Hepatocyte (in vitro differentiated cells): ENCODE data around the gene CLSTN1. TPM values are rescaled to one million over a fixed set of nuclear protein-coding genes. Genes with fewer than 3 reads are reported as not detected.
A peak's percentile ranks its signal among the peaks of the same experiment; 100 is the strongest.

Experiments
- DNase-seq: peaks from one replicate; pipeline ENCODE4 v3.0.0-alpha.2; 2016; ENCODE audit warnings: low spot score
- H2AFZ ChIP-seq: fragments of 200-600 bp; sonication (generic); 2 replicates; pipeline ENCODE4 v1.6.0; 2016; ENCODE audit warnings: antibody characterized with exemption, mild to moderate bottlenecking
- H3K27ac ChIP-seq: fragments of 200-600 bp; sonication (generic); 2 replicates; pipeline ENCODE4 v1.5.1; 2016; ENCODE audit warnings: mild to moderate bottlenecking
- H3K27me3 ChIP-seq: fragments of 200-600 bp; sonication (generic); 2 replicates; pipeline ENCODE4 v1.6.1; 2016
- H3K36me3 ChIP-seq: fragments of 200-600 bp; sonication (generic); replicated peaks from 2 replicates; pipeline ENCODE4 v1.5.1; 2016; ENCODE audit warnings: low read depth; ENCODE audit not compliant: insufficient read depth
- H3K4me1 ChIP-seq: fragments of 200-600 bp; sonication (generic); 2 replicates; pipeline ENCODE4 v1.5.1; 2016; ENCODE audit warnings: mild to moderate bottlenecking, moderate library complexity; ENCODE audit not compliant: insufficient read depth
- H3K4me2 ChIP-seq: fragments of 200-600 bp; sonication (generic); 2 replicates; pipeline ENCODE4 v1.6.0; 2016
- H3K4me3 ChIP-seq: fragments of 200-600 bp; sonication (generic); 2 replicates; pipeline ENCODE4 v1.5.1; 2016; ENCODE audit warnings: mild to moderate bottlenecking
- H3K79me2 ChIP-seq: fragments of 200-600 bp; sonication (generic); 2 replicates; pipeline ENCODE4 v1.6.0; 2017; ENCODE audit warnings: mild to moderate bottlenecking
- H3K9me2 ChIP-seq: fragments of 200-600 bp; sonication (generic); replicated peaks from 2 replicates; pipeline ENCODE4 v1.6.0; 2017; ENCODE audit warnings: mild to moderate bottlenecking; ENCODE audit not compliant: insufficient read depth
- H3K9me3 ChIP-seq: fragments of 200-600 bp; sonication (generic); 2 replicates; pipeline ENCODE4 v1.5.1; 2016; ENCODE audit warnings: low read depth, mild to moderate bottlenecking
- H4K20me1 ChIP-seq: fragments of 200-600 bp; sonication (generic); 2 replicates; pipeline ENCODE4 v1.6.0; 2016; ENCODE audit warnings: mild to moderate bottlenecking; ENCODE audit not compliant: insufficient read depth, poor library complexity, severe bottlenecking
- EZH2 ChIP-seq: fragments of 200-600 bp; sonication (generic); IDR thresholded peaks from 2 replicates; pipeline ENCODE4 v1.6.1; 2016; ENCODE audit warnings: antibody characterized with exemption, mild to moderate bottlenecking, borderline replicate concordance
- EZH2phosphoT487 ChIP-seq: fragments of 200-600 bp; sonication (generic); IDR thresholded peaks from one replicate; pipeline ENCODE4 v1.6.1; 2018; ENCODE audit warnings: antibody characterized with exemption, mild to moderate bottlenecking, low read depth, moderate library complexity; ENCODE audit not compliant: unreplicated experiment, severe bottlenecking
- WGBS: methylation state at CpG from one replicate; pipeline ENCODE4 v1.1.6; 2016; ENCODE audit warnings: low lambda C conversion rate; ENCODE audit errors: missing lambda C conversion rate; 5-methylcytosine and 5-hydroxymethylcytosine counted together
- polyA plus RNA-seq: library from polyadenylated mRNA; unstranded; fragments of >200 nt; fragmentation: Nextera tagmentation; extraction: Ambion mirVana; gene quantifications from 2 replicates; pipeline ENCODE4 v1.2.1, GENCODE V29; 2016
- total RNA-seq: library from RNA; depleted of rRNA; stranded (reverse); fragments of >200 nt; gene quantifications from 2 replicates; pipeline ENCODE4 v1.2.3, GENCODE V29; 2014
- TF ChIP-seq, protein P1 (sequence below): fragments of 200-600 bp; sonication (generic); IDR thresholded peaks from 2 replicates; pipeline ENCODE4 v1.5.1; 2016; ENCODE audit warnings: antibody characterized with exemption, mild to moderate bottlenecking; ENCODE audit not compliant: poor library complexity

Gene CLSTN1
- total and polyA plus RNA-seq, 2 experiments from 2014 or later: 47.7 to 74.2 TPM

DNA sequence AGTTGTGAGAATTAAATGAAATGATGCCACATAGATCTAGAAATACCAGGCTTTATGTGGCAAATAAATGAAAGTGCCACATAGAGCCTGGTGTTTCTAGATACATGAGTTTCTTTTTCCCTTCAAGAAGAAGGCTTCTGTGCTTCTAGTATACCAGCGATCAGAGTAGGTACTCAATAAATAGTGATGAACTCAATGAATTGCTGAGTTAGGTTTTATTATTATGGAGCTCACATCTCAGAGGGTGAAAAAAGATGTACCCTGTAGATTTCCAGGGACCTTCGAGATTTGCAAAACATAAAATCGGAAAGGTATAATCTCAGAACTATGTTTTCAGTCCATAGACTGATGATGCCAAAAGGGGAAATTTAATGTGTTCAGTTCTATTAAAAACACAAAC lies 2.3 kb upstream of the CLSTN1 start:
- Histone ChIP-seq H3K27ac (peak overlapping the region; percentile 64), H3K9me2 (no peaks in the 10 kb centered on the region), H4K20me1 (peaks cover 15% of the 10 kb centered on the region), H3K9me3 (no peaks in the 10 kb centered on the region), H3K27me3 (no peaks in the 10 kb centered on the region), H3K79me2 (peaks cover 21% of the 10 kb centered on the region), H3K4me1 (peaks cover 8% of the 10 kb centered on the region), H2AFZ (no peak overlapping the region), H3K36me3 (no peaks in the 10 kb centered on the region), H3K4me3 (no peak overlapping the region), H3K4me2 (peak overlapping the region; percentile 99)
- no peak for DNase-seq
- WGBS: 99% methylated on average over 3 of the region's 3 CpGs
- TF ChIP-seq EZH2 (no peak), EZH2phosphoT487 (no peak)
- TF ChIP-seq, protein P1, sequence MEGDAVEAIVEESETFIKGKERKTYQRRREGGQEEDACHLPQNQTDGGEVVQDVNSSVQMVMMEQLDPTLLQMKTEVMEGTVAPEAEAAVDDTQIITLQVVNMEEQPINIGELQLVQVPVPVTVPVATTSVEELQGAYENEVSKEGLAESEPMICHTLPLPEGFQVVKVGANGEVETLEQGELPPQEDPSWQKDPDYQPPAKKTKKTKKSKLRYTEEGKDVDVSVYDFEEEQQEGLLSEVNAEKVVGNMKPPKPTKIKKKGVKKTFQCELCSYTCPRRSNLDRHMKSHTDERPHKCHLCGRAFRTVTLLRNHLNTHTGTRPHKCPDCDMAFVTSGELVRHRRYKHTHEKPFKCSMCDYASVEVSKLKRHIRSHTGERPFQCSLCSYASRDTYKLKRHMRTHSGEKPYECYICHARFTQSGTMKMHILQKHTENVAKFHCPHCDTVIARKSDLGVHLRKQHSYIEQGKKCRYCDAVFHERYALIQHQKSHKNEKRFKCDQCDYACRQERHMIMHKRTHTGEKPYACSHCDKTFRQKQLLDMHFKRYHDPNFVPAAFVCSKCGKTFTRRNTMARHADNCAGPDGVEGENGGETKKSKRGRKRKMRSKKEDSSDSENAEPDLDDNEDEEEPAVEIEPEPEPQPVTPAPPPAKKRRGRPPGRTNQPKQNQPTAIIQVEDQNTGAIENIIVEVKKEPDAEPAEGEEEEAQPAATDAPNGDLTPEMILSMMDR: no peak

DNA sequence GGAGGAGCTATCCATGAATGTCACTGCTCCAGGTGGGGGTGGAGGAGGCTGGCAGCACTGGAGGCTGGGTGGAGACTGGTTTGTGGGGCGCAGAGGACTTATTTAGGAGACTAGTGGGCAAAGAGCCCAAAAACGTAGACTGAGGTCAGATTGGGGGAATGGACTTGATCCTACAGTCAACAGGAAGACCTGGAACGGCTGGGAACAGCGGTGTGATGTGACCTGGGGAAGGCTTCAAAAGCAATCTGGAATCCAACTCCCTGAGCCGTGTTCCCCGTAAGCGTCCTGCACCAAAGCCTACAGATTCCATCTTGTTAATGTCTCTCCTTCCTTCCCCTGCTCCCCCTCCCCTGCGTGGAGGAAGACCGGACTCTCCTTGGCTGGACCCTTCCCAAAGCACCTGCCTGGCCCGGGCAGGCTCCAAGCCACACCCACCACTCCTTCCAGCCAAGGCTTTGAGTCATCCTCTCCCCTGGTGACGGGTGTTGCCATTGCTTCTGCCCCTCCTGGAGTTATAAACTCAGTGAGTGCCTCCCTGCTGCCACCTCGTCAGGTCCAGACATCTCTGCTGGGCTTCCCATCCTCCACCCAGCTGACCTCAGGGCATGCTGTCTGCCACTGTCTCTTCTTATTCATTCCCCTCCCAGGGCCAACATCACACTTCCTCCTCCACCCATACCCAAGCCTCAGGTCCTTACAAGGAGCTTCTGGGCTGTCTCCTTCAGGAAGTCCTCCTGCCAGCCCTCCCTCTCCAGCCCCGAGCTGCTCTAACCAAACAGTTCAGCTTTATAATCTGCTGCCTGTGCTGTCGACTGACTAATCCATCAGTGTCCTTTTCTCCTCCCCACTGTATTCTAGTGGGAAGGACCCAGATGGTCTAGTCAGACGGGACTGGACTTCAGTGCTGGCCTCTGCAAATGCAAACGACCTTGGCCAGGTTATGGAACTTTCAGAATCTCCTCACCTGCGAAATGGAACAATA lies 1.6 kb upstream of the CLSTN1 start:
- H2AFZ ChIP-seq: peak overlapping the region; percentile 97
- no peak overlapping the region for H3K4me3 ChIP-seq
- H3K27me3 ChIP-seq: no peaks in the 10 kb centered on the region
- 15% methylated on average over 17 of the region's 17 CpGs for WGBS
- H4K20me1 ChIP-seq: peaks cover 16% of the 10 kb centered on the region
- H3K27ac ChIP-seq: peak overlapping the region; percentile 64
- H3K4me2 ChIP-seq: peak overlapping the region; percentile 99
- no peaks in the 10 kb centered on the region for H3K9me2 ChIP-seq
- H3K36me3 ChIP-seq: no peaks in the 10 kb centered on the region
- no peaks in the 10 kb centered on the region for H3K9me3 ChIP-seq
- DNase-seq: peak; percentile 84
- H3K4me1 ChIP-seq: peaks cover 8% of the 10 kb centered on the region
- H3K79me2 ChIP-seq: peaks cover 28% of the 10 kb centered on the region
- TF ChIP-seq EZH2phosphoT487: no peak
- TF ChIP-seq, protein P1: no peak
- no peak for TF ChIP-seq EZH2

GRCh38 chr1:9824702-9825089 lies 931 bp upstream of the CLSTN1 start:
- peaks cover 35% of the 10 kb centered on the region for H3K79me2 ChIP-seq
- WGBS: 25% methylated on average over 12 of the region's 12 CpGs
- H3K36me3 ChIP-seq: no peaks in the 10 kb centered on the region
- no peaks in the 10 kb centered on the region for H3K9me2 ChIP-seq
- peaks cover 16% of the 10 kb centered on the region for H4K20me1 ChIP-seq
- H3K4me1 ChIP-seq: peaks cover 8% of the 10 kb centered on the region
- no peak overlapping the region for H3K4me3 ChIP-seq
- TF ChIP-seq EZH2 (no peak), EZH2phosphoT487 (no peak)
- TF ChIP-seq, protein P1: no peak
- H3K27me3 ChIP-seq: no peaks in the 10 kb centered on the region
- H3K4me2 ChIP-seq: peak overlapping the region; percentile 99
- H2AFZ ChIP-seq: peak overlapping the region; percentile 97
- no peak for DNase-seq
- H3K27ac ChIP-seq: peak overlapping the region; percentile 64
- no peaks in the 10 kb centered on the region for H3K9me3 ChIP-seq
